Left kidney (tissue), 2 donors: ENCODE results near the gene IL16. TPM values are rescaled to one million over a fixed set of nuclear protein-coding genes. Genes with fewer than 3 reads are reported as not detected.
"Not testable (repeated sequence)": the region's sequence is repeated elsewhere in the genome, so short reads cannot be mapped to it uniquely, and the experiment has no call there.

Source experiments
- DNase-seq: peaks from one replicate; pipeline ENCODE4 v3.0.0-alpha.2; 2013
- polyA plus RNA-seq: library from polyadenylated mRNA; unstranded; fragments of 120-200 nt; gene quantifications from one replicate; pipeline ENCODE4 v1.2.1, GENCODE V29; 2013; ENCODE audit not compliant: insufficient read length

IL16 gene
- polyA plus RNA-seq, 1 donor: 4.9 TPM

- no peak for DNase-seq
Observed at GRCh38 chr15:81313686-81314085, 117.0 kb downstream of the IL16 start.

- no peak for DNase-seq
Observed at GRCh38 chr15:81314378-81314777, 117.7 kb downstream of the IL16 start.

- no peak for DNase-seq
Observed at GRCh38 chr15:81315452-81316175, 118.9 kb downstream of the IL16 start.

GRCh38 chr15:81316267-81316666 lies 119.6 kb downstream of the IL16 start:
- no peak for DNase-seq

GRCh38 chr15:81317642-81318017 lies 121.0 kb downstream of the IL16 start:
- no peak for DNase-seq

- DNase-seq: no peak
Observed at GRCh38 chr15:81321667-81322066, 125.0 kb downstream of the IL16 start.

GRCh38 chr15:81322676-81323253 lies 126.1 kb downstream of the IL16 start:
- DNase-seq: no peak

GRCh38 chr15:81323559-81323943 lies 126.9 kb downstream of the IL16 start:
- no peak for DNase-seq

GRCh38 chr15:81323944-81324881 lies 127.5 kb downstream of the IL16 start, which contains the start of gene STARD5:
Gene STARD5, minus strand, starts transcription at chr15:81324141. Its CDS starts 42 bp downstream, at chr15:81324099.
- peak; percentile 97 for DNase-seq

- no peak for DNase-seq
Observed at GRCh38 chr15:81326466-81327212, 130.0 kb downstream of the IL16 start.

GRCh38 chr15:81327516-81327915 lies 130.8 kb downstream of the IL16 start:
- no peak for DNase-seq

GRCh38 chr15:81329446-81329845 lies 132.8 kb downstream of the IL16 start:
- no peak for DNase-seq

- DNase-seq: no peak
Observed at GRCh38 chr15:81330366-81331090, 133.8 kb downstream of the IL16 start.

GRCh38 chr15:81331141-81331540 lies 134.5 kb downstream of the IL16 start:
- DNase-seq: not testable (repeated sequence)

- DNase-seq: no peak
Observed at GRCh38 chr15:81331600-81331999, 134.9 kb downstream of the IL16 start.

- no peak for DNase-seq
Observed at GRCh38 chr15:81332326-81332725, 135.6 kb downstream of the IL16 start.

- DNase-seq: no peak
Observed at GRCh38 chr15:81333363-81333762, 136.7 kb downstream of the IL16 start.

- DNase-seq: no peak
Observed at GRCh38 chr15:81334768-81335435, 138.2 kb downstream of the IL16 start.

- DNase-seq: no peak
Observed at GRCh38 chr15:81335631-81336030, 139.0 kb downstream of the IL16 start.

GRCh38 chr15:81336568-81336967 lies 139.9 kb downstream of the IL16 start:
- DNase-seq: no peak

- no peak for DNase-seq
Observed at GRCh38 chr15:81337241-81337640, 140.6 kb downstream of the IL16 start.
